Neural cell (in vitro differentiated cells): Measurements from ENCODE around the gene DOK6.

Experiments used
- CTCF ChIP-seq: fragments of 450-650 bp; IDR thresholded peaks from 2 replicates; pipeline ENCODE4 v1.5.1; 2014; ENCODE audit warnings: antibody characterized with exemption, mild to moderate bottlenecking, moderate library complexity; ENCODE audit not compliant: poor library complexity, severe bottlenecking
- EZH2 ChIP-seq: fragments of 200-600, 300-800 bp; shearing (Covaris generic), sonication (generic); IDR thresholded peaks from 2 replicates; pipeline ENCODE4 v1.6.1; 2014; ENCODE audit warnings: antibody characterized with exemption, low read length, borderline replicate concordance, mild to moderate bottlenecking; ENCODE audit not compliant: insufficient read depth, poor library complexity, severe bottlenecking

DNA sequence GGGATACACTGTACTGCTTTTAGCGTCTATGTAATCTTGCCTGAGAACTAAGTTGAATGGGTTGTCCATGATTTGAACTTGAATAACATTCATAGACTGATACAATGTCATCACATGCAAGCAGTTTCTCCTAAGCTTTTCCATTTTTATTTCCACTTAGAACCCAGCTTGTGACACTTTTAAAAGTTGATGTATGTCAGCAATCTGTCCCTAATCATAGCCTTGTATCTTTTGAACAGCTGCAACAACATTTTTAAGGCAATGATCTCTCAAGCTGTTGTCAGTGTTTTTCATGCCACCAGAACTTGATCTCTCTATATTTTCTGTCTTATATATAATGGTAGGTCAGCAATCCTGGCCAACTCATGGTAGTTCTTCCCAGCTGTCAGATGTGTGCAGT is 185.0 kb downstream of the DOK6 start:
- TF ChIP-seq EZH2 (no peak), CTCF (no peak)
